Left lung (tissue), 10 donors: ENCODE data around the gene ASIP. TPM values are rescaled to one million over a fixed set of nuclear protein-coding genes. Genes with fewer than 3 reads are reported as not detected.
"Not testable (repeated sequence)": the region's sequence is repeated elsewhere in the genome, so short reads cannot be mapped to it uniquely, and the experiment has no call there.

Experiments
- ATAC-seq: fragments of 200-7000 bp; cut with Tn5 transposase; one replicate; pipeline ENCODE4 v1.9.1; 2020; ENCODE audit warnings: moderate library complexity
- DNase-seq, 4 donors: peaks; one replicate each; pipeline ENCODE4 v3.0.0-alpha.2; 2013 to 2020
- H3K27ac ChIP-seq, 2 donors: fragments of 200-600 bp; sonication (generic) in 1 of 2; one replicate each; pipeline versions ENCODE4 v1.5.0 to v1.8.0; 2020 to 2021
- H3K27me3 ChIP-seq, 2 donors: fragments of 200-600 bp; sonication (generic) in 1 of 2; one replicate each; pipeline versions ENCODE4 v1.5.0 to v1.8.0; 2020 to 2021
- H3K36me3 ChIP-seq, 2 donors: fragments of 200-600 bp; sonication (generic) in 1 of 2; one replicate each; pipeline versions ENCODE4 v1.5.0 to v1.8.0; 2020 to 2021
- H3K4me1 ChIP-seq, 2 donors: fragments of 200-600 bp; one replicate each; pipeline ENCODE4 v1.8.0; 2021
- H3K4me3 ChIP-seq, 2 donors: fragments of 200-600 bp; sonication (generic) in 1 of 2; one replicate each; pipeline versions ENCODE4 v1.5.0 to v1.8.0; 2020 to 2021; ENCODE audit warnings: mild to moderate bottlenecking in 1 of 2
- H3K9me3 ChIP-seq, 2 donors: fragments of 200-600 bp; sonication (generic) in 1 of 2; one replicate each; pipeline versions ENCODE4 v1.5.0 to v1.8.0; 2020 to 2021
- CTCF ChIP-seq, 2 donors: fragments of 200-600 bp; sonication (generic) in 1 of 2; IDR thresholded peaks; one replicate each; pipeline versions ENCODE4 v1.5.0 to v1.8.0; 2021; ENCODE audit warnings: antibody characterized with exemption in 2 of 2
- intact Hi-C, 2 donors: fragments of 100-400 bp; cut with DNase I; formaldehyde crosslinking; loops; one replicate each; pipeline versions ENCODE4 v1.11.2 to v1.14.2; 2022
- polyA plus RNA-seq, 6 donors: library from polyadenylated mRNA; unstranded; fragments of 120-200 nt; gene quantifications; one replicate each; pipeline ENCODE4 v1.2.1, GENCODE V29; 2013; ENCODE audit not compliant: insufficient read length in 6 of 6
- total RNA-seq, 2 donors: library from RNA; stranded (reverse); fragmentation: NEBNext Ultra II Directional; extraction: Animal tissue kit (Norgen Biotek cat#: 25700); gene quantifications; one replicate each; pipeline ENCODE4 v1.2.1, GENCODE V29; 2021
- donor health status: DM: no; HTN: yes; CAD: no.
- donor health status: DM: no; HTN: no; CAD: no.

ASIP gene
- total and polyA plus RNA-seq, 8 donors, result 0.29 to 0.79 (median 0.36) TPM; not detected in 4

DNA sequence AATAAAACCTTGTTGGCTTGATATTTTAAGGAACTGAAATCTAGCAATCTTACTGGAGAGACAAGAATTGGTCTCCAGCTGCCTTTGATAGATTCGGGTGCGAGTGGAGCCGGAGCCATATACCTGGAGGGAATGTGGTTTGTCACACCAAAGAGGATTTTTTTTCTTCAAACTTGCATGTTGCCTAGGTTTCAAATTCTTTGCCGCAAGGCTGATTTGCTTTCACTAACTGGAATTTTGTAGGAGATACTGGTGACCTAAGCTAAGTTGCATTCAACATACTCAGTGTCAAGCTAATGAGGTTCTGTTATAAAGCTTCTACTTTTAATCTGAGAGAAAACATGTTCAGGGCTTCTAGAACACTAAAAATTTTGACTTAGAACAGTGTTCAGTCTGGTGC, 39.7 kb upstream of the ASIP start:
- ATAC-seq, result no peak
- DNase-seq, result no peak
- Histone ChIP-seq H3K4me3 (no peak overlapping the region), H3K4me1 (no peaks in the 10 kb centered on the region), H3K9me3 (no peaks in the 10 kb centered on the region), H3K36me3 (no peaks in the 10 kb centered on the region), H3K27me3 (peaks cover 2 to 19% of the 10 kb centered on the region in 2 donors), H3K27ac (no peak overlapping the region)
- intact Hi-C loops, result no loop called here
- no peak for TF ChIP-seq CTCF (IDR thresholded peaks at IDR 0.05)

DNA sequence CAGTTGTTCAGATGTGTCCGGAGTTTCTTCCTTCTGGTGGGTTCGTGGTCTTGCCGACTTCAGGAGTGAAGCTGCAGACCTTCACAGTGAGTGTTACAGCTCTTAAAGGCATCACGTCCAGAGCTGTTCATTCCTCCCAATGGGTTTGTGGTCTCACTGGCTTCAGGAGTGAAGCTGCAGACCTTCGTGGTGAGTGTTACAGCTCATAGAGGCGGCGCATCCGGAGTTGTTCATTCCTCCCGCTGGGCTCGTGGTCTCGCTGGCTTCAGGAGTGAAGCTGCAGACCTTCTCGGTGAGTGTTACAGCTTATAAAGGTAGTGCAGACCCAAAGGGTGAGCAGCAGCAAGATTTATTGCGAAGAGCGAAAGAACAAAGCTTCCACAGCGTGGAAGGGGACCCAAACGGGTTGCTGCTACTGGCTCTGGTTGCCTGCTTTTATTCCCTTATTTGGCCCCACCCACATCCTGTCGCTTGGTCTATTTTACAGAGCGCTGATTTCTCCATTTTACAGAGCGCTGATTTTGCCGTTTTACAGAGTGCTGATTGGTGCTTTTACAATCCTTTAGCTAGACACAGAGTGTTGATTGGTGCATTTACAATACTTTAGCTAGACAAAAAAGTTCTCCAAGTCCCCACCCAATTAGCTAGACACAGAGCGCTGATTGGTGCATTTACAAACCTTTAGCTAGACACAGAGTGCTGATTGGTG, 35.9 kb upstream of the ASIP start:
- H3K36me3 ChIP-seq, H3K9me3 ChIP-seq, H3K4me3 ChIP-seq, intact Hi-C loops, H3K27ac ChIP-seq, H3K4me1 ChIP-seq, ATAC-seq, DNase-seq: not testable (repeated sequence)
- H3K27me3 ChIP-seq, result peaks cover 0 to 11% of the 10 kb centered on the region in 2 donors

DNA sequence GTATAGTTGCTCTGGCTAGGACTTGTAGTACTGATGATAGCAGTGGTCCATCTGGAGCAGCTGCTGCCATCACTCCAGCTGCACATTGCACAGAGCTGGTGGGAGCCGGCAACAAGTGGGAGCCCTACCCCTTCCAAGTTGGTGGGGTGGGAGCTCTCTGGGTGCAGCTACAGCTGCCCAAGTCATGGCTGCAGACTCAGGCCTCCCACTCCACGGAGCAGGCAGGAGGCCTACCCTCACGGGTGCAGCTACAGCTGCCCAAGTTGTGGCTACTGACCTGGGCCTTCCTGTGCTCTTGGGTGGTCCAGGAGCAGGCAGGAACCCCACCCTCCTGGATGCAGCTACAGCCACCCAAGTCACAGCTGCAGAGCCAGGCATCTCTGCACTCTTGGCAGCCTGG, 32.1 kb upstream of the ASIP start:
- no peak overlapping the region for H3K4me3 ChIP-seq
- no peaks in the 10 kb centered on the region for H3K4me1 ChIP-seq
- DNase-seq (no peak), ATAC-seq (no peak)
- intact Hi-C loops, result no loop called here
- no peak for TF ChIP-seq CTCF (IDR thresholded peaks at IDR 0.05)
- peaks cover 0 to 8% of the 10 kb centered on the region in 2 donors for H3K9me3 ChIP-seq
- H3K27ac ChIP-seq, result no peak overlapping the region
- no peaks in the 10 kb centered on the region for H3K36me3 ChIP-seq
- peaks cover 0 to 3% of the 10 kb centered on the region in 2 donors for H3K27me3 ChIP-seq

DNA sequence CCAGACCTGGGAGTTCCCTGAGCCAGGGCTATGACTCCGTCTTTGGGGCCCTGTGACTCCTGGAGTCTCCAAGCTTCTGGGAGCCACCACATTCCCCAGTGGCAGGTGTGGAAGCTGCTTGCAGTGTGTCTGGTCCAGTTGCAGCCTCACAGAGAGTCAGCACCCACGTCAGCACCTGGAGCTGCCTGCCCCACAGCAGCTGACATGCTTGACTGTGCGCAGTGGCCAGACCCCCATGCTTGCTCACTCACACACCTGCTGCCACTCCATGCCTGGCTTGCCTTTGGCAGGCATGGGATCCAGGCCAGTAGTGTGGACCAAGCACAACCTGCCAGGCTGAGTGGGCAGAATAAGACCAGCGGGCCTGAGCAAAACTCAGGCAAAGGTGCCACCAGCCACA, 31.0 kb upstream of the ASIP start:
- Histone ChIP-seq H3K27ac (no peak overlapping the region), H3K27me3 (no peaks in the 10 kb centered on the region), H3K4me1 (peaks cover 0 to under 1% of the 10 kb centered on the region in 2 donors), H3K9me3 (peaks cover 0 to 8% of the 10 kb centered on the region in 2 donors), H3K36me3 (no peaks in the 10 kb centered on the region), H3K4me3 (no peak overlapping the region)
- ATAC-seq (no peak), DNase-seq (no peak)
- TF ChIP-seq CTCF (IDR thresholded peaks at IDR 0.05), result no peak
- intact Hi-C loops, result no loop called here

DNA sequence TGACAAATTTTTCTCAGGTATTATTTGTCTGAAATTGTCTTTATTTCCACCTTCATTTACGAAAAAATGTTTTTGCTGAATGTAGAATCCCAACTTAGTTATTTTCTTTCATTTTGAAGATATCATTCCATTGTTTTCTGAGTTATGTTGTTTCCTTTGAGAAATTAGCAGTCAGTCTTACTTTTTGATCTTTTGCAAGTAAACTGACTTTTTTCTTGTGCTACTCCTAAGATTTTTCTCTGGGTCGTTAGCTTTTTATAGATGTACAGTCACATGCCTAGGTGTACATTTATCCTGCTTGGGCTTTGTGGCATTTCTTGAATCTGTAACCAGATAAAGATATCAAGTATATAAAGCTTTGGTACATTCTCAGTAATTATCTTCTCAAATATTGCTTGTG, 29.6 kb upstream of the ASIP start:
- H3K36me3 ChIP-seq, result no peaks in the 10 kb centered on the region
- peaks cover 0 to 8% of the 10 kb centered on the region in 2 donors for H3K9me3 ChIP-seq
- H3K27ac ChIP-seq, result no peak overlapping the region
- peaks cover 7 to 12% of the 10 kb centered on the region in 2 donors for H3K4me1 ChIP-seq
- intact Hi-C loops, result no loop called here
- peaks cover 0 to 12% of the 10 kb centered on the region in 2 donors for H3K27me3 ChIP-seq
- no peak for ATAC-seq
- DNase-seq, result no peak
- no peak for TF ChIP-seq CTCF (IDR thresholded peaks at IDR 0.05)
- H3K4me3 ChIP-seq, result no peak overlapping the region

GRCh38 chr20:34213213-34213612, 28.0 kb upstream of the ASIP start:
- Histone ChIP-seq H3K9me3 (peaks cover 0 to 8% of the 10 kb centered on the region in 2 donors), H3K36me3 (no peaks in the 10 kb centered on the region), H3K27me3 (peaks cover 0 to 28% of the 10 kb centered on the region in 2 donors), H3K27ac (no peak overlapping the region), H3K4me3 (no peak overlapping the region), H3K4me1 (peaks cover 7 to 12% of the 10 kb centered on the region in 2 donors)
- DNase-seq, result no peak
- intact Hi-C loops, result no loop called here
- no peak for ATAC-seq
- TF ChIP-seq CTCF (IDR thresholded peaks at IDR 0.05), result no peak
